Mammary epithelial cell (primary cell): ENCODE measurements around the gene SEPTIN1.

Experiments used
- EZH2 ChIP-seq: IDR thresholded peaks from 2 replicates; pipeline ENCODE4 v1.6.1; 2012; ENCODE audit warnings: low read length, inconsistent platforms, borderline replicate concordance
- TF ChIP-seq, protein P1 (sequence below), 2 donors: IDR thresholded peaks in 1 of 2; conservative IDR thresholded peaks in 1 of 2; 2 replicates each; pipeline ENCODE4 v1.5.1; 2011 to 2012; ENCODE audit warnings: inconsistent platforms in 2 of 2, low read length in 2 of 2, mild to moderate bottlenecking in 2 of 2, control low read depth in 1 of 2, low read depth in 1 of 2; ENCODE audit not compliant: insufficient read depth in 1 of 2; ENCODE audit errors: extremely low read depth in 1 of 2

DNA sequence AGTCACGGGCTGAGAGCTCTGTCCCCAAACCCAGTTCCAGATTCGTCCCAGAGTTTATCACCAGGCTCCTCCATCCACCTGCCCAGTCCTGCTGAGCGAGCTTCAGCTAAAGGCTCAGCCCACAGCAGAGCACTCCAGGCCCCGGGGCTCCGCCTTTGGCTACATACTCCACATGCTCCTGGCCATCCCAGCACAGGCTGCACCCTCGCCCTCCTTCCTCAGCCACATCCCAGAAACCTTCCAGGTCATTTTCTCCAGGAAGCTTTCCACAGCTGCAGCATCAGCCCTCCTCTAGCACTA, 22.5 kb downstream of the SEPTIN1 start:
- TF ChIP-seq, protein P1, sequence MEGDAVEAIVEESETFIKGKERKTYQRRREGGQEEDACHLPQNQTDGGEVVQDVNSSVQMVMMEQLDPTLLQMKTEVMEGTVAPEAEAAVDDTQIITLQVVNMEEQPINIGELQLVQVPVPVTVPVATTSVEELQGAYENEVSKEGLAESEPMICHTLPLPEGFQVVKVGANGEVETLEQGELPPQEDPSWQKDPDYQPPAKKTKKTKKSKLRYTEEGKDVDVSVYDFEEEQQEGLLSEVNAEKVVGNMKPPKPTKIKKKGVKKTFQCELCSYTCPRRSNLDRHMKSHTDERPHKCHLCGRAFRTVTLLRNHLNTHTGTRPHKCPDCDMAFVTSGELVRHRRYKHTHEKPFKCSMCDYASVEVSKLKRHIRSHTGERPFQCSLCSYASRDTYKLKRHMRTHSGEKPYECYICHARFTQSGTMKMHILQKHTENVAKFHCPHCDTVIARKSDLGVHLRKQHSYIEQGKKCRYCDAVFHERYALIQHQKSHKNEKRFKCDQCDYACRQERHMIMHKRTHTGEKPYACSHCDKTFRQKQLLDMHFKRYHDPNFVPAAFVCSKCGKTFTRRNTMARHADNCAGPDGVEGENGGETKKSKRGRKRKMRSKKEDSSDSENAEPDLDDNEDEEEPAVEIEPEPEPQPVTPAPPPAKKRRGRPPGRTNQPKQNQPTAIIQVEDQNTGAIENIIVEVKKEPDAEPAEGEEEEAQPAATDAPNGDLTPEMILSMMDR (conservative IDR thresholded peaks at IDR 0.05 in 1 of 2, IDR thresholded peaks at IDR 0.05 in 1 of 2; ENCODE audit: extremely low read depth in 1 of 2, insufficient read depth in 1 of 2, low read depth in 1 of 2, low read length in 2 of 2): no peak
- TF ChIP-seq EZH2: no peak
